OCI-LY1 (cell line): Measurements from ENCODE around the gene MAMDC2.

Experiments
- H2AFZ ChIP-seq: fragments of 200-600 bp; sonication (generic), shearing (Covaris generic); 2 replicates; pipeline ENCODE4 v1.6.0; 2014; ENCODE audit warnings: antibody characterized with exemption, mild to moderate bottlenecking, low read length
- H3F3A ChIP-seq: fragments of 200-600 bp; sonication (generic), shearing (Covaris generic); 2 replicates; pipeline ENCODE4 v1.6.0; 2014; ENCODE audit warnings: mild to moderate bottlenecking, antibody characterized with exemption, low read length, moderate library complexity; ENCODE audit not compliant: insufficient read depth
- H3K27ac ChIP-seq: fragments of 200-600 bp; sonication (generic); 2 replicates; pipeline ENCODE4 v1.5.1; 2014; ENCODE audit warnings: low read length, mixed run types, mild to moderate bottlenecking, low read depth; ENCODE audit not compliant: poor library complexity, severe bottlenecking
- H3K27me3 ChIP-seq: fragments of 200-600 bp; sonication (generic); 2 replicates; pipeline ENCODE4 v1.6.0; 2014; ENCODE audit warnings: antibody characterized with exemption, mild to moderate bottlenecking, low read length, moderate library complexity; ENCODE audit not compliant: insufficient read depth
- H3K36me3 ChIP-seq: fragments of 200-600 bp; sonication (generic); 2 replicates; pipeline ENCODE4 v1.6.1; 2014; ENCODE audit warnings: mild to moderate bottlenecking, antibody characterized with exemption, low read length, moderate library complexity, mixed read lengths; ENCODE audit not compliant: insufficient read depth
- H3K4me1 ChIP-seq: fragments of 200-600 bp; sonication (generic); 2 replicates; pipeline ENCODE4 v1.5.1; 2014; ENCODE audit warnings: mild to moderate bottlenecking, low read length, moderate library complexity; ENCODE audit not compliant: insufficient read depth, severe bottlenecking
- H3K4me2 ChIP-seq: fragments of 200-600 bp; sonication (generic), shearing (Covaris generic); 2 replicates; pipeline ENCODE4 v1.6.1; 2014; ENCODE audit warnings: low read length
- H3K4me3 ChIP-seq: fragments of 200-600 bp; sonication (generic); 2 replicates; pipeline ENCODE4 v1.5.1; 2014; ENCODE audit warnings: low read length, low read depth, mild to moderate bottlenecking, mixed read lengths; ENCODE audit not compliant: poor library complexity, severe bottlenecking
- H3K79me2 ChIP-seq: fragments of 200-600 bp; shearing (Covaris generic); 2 replicates; pipeline ENCODE4 v1.6.1; 2016; ENCODE audit warnings: mixed run types, low read length, mixed read lengths; ENCODE audit not compliant: insufficient read depth
- H3K9ac ChIP-seq: fragments of 200-600 bp; sonication (generic), shearing (Covaris generic); 2 replicates; pipeline ENCODE4 v1.6.1; 2014; ENCODE audit warnings: mild to moderate bottlenecking, low read length, mixed read lengths
- H3K9me2 ChIP-seq: fragments of 200-600 bp; sonication (generic), shearing (Covaris generic); 2 replicates; pipeline ENCODE4 v1.6.1; 2014; ENCODE audit warnings: low read depth, mild to moderate bottlenecking, low read length, mixed read lengths
- H3K9me3 ChIP-seq: fragments of 200-600 bp; shearing (Covaris generic); 2 replicates; pipeline ENCODE4 v1.6.1; 2014; ENCODE audit warnings: low read length, mixed read lengths
- H4K20me1 ChIP-seq: fragments of 200-600 bp; sonication (generic), shearing (Covaris generic); 2 replicates; pipeline ENCODE4 v1.6.0; 2016; ENCODE audit warnings: mild to moderate bottlenecking, low read length; ENCODE audit not compliant: insufficient read depth
- EZH2 ChIP-seq: fragments of 200-600 bp; sonication (generic), shearing (Covaris generic); IDR thresholded peaks from 2 replicates; pipeline ENCODE4 v1.8.0; 2017; ENCODE audit warnings: borderline replicate concordance, mixed run types, mild to moderate bottlenecking, antibody characterized with exemption, low read length, moderate library complexity, mixed read lengths
- TF ChIP-seq, protein P1 (sequence below): fragments of 200-600 bp; sonication (generic), shearing (Covaris generic); IDR thresholded peaks from 2 replicates; pipeline ENCODE4 v1.5.1; 2017; ENCODE audit warnings: mild to moderate bottlenecking, antibody characterized with exemption, low read length, moderate library complexity, mixed read lengths

MAMDC2 gene

DNA sequence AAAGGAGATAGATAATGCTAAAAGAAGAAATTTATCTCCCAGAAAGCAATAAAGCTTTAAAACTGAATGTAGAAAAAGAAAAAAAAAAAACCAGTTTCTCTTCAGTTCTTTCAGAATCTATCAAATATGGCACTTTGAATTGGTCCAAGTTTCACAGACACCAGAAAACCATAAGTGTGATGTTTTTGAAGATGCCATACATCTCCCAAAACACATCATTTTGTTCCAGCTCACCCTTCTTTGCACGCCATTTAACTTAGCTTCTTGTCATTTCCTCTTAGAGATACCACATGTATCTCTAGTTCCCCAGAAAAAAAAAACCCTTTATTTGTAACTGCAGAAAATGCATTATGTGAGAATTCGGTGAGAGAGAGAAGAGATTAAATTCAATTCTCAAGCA, 46.1 kb upstream of the MAMDC2 start:
- no peaks in the 10 kb centered on the region for H3K9me3 ChIP-seq
- H3K9ac ChIP-seq: no peak overlapping the region
- H3K4me1 ChIP-seq: no peaks in the 10 kb centered on the region
- no peaks in the 10 kb centered on the region for H3K79me2 ChIP-seq
- no peaks in the 10 kb centered on the region for H3K9me2 ChIP-seq
- H3K27me3 ChIP-seq: no peaks in the 10 kb centered on the region
- H4K20me1 ChIP-seq: no peaks in the 10 kb centered on the region
- no peaks in the 10 kb centered on the region for H3K36me3 ChIP-seq
- H3F3A ChIP-seq: no peaks in the 10 kb centered on the region
- no peak overlapping the region for H3K4me3 ChIP-seq
- TF ChIP-seq, protein P1, sequence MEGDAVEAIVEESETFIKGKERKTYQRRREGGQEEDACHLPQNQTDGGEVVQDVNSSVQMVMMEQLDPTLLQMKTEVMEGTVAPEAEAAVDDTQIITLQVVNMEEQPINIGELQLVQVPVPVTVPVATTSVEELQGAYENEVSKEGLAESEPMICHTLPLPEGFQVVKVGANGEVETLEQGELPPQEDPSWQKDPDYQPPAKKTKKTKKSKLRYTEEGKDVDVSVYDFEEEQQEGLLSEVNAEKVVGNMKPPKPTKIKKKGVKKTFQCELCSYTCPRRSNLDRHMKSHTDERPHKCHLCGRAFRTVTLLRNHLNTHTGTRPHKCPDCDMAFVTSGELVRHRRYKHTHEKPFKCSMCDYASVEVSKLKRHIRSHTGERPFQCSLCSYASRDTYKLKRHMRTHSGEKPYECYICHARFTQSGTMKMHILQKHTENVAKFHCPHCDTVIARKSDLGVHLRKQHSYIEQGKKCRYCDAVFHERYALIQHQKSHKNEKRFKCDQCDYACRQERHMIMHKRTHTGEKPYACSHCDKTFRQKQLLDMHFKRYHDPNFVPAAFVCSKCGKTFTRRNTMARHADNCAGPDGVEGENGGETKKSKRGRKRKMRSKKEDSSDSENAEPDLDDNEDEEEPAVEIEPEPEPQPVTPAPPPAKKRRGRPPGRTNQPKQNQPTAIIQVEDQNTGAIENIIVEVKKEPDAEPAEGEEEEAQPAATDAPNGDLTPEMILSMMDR: no peak
- TF ChIP-seq EZH2: no peak
- no peak overlapping the region for H3K27ac ChIP-seq
- no peak overlapping the region for H3K4me2 ChIP-seq
- H2AFZ ChIP-seq: no peak overlapping the region

DNA sequence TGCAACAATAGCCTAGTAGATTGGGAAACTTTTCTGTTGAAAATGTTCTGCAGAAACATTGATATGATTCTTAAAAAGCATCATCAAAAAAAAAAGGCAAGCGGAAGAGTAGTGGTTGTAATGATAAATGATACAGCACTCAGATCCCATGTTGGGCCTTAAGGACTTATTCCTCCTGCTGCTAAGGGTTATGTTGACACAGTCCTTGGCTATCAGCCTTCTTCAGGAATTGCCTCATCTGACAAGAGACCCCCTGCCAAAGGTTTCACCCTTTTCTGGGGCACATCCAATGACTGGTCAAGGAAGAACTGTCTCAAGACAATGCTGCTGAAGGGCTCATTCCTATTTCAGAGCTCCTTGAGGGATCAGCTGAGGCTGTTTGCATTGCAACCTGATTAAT, 44.3 kb upstream of the MAMDC2 start:
- no peaks in the 10 kb centered on the region for H4K20me1 ChIP-seq
- no peaks in the 10 kb centered on the region for H3K9me2 ChIP-seq
- H3K9me3 ChIP-seq: no peaks in the 10 kb centered on the region
- no peaks in the 10 kb centered on the region for H3K4me1 ChIP-seq
- no peaks in the 10 kb centered on the region for H3K36me3 ChIP-seq
- no peak overlapping the region for H3K4me2 ChIP-seq
- H2AFZ ChIP-seq: no peak overlapping the region
- H3K27me3 ChIP-seq: no peaks in the 10 kb centered on the region
- no peak overlapping the region for H3K27ac ChIP-seq
- H3F3A ChIP-seq: no peaks in the 10 kb centered on the region
- TF ChIP-seq, protein P1: no peak
- no peak for TF ChIP-seq EZH2
- no peak overlapping the region for H3K4me3 ChIP-seq
- no peak overlapping the region for H3K9ac ChIP-seq
- H3K79me2 ChIP-seq: no peaks in the 10 kb centered on the region

DNA sequence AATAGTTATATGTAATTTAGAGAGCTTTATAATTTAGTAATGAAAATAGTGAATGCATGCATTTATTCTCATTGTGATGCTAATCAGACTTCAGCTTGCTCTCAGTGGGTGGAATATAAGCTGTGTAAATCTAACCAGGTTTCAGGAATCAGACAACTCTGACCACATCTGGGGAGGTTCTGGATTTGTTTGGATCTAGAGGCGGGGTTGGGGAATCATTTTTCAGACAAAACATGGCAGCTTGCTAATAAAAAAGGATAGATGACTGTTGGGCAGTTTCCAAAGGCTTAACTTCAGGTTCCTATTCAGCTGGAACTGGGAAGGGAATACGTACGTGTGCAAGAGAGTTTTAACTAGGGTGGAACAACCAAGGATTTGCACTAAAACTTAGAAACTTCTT, 43.2 kb upstream of the MAMDC2 start:
- Histone ChIP-seq H2AFZ (no peak overlapping the region), H3K36me3 (no peaks in the 10 kb centered on the region), H4K20me1 (no peaks in the 10 kb centered on the region), H3K9ac (no peak overlapping the region), H3K79me2 (no peaks in the 10 kb centered on the region), H3K4me2 (no peak overlapping the region), H3K4me1 (no peaks in the 10 kb centered on the region), H3K4me3 (no peak overlapping the region), H3K27me3 (no peaks in the 10 kb centered on the region), H3K9me2 (no peaks in the 10 kb centered on the region), H3F3A (no peaks in the 10 kb centered on the region), H3K9me3 (no peaks in the 10 kb centered on the region), H3K27ac (no peak overlapping the region)
- TF ChIP-seq, protein P1: no peak
- no peak for TF ChIP-seq EZH2
